Upper lobe of right lung (tissue), 1 donor: ENCODE measurements around the gene JAK3. TPM values are rescaled to one million over a fixed set of nuclear protein-coding genes. Genes with fewer than 3 reads are reported as not detected.

Experiments used
- ATAC-seq: fragments of 200-7000 bp; cut with Tn5 transposase; one replicate; pipeline ENCODE4 v1.9.1; 2020; ENCODE audit warnings: mild to moderate bottlenecking, moderate library complexity
- DNase-seq: peaks from one replicate; pipeline ENCODE4 v3.0.0-alpha.2; 2020
- H3K27ac ChIP-seq: fragments of 200-600 bp; one replicate; pipeline ENCODE4 v1.8.0; 2022
- H3K27me3 ChIP-seq: fragments of 200-600 bp; one replicate; pipeline ENCODE4 v1.8.0; 2022; ENCODE audit warnings: mild to moderate bottlenecking
- H3K36me3 ChIP-seq: fragments of 200-600 bp; one replicate; pipeline ENCODE4 v1.8.0; 2022
- H3K4me1 ChIP-seq: fragments of 200-600 bp; one replicate; pipeline ENCODE4 v1.8.0; 2022
- H3K4me3 ChIP-seq: fragments of 200-600 bp; one replicate; pipeline ENCODE4 v1.8.0; 2022; ENCODE audit warnings: mild to moderate bottlenecking
- H3K9me3 ChIP-seq: fragments of 200-600 bp; one replicate; pipeline ENCODE4 v1.8.0; 2022
- CTCF ChIP-seq: fragments of 200-600 bp; IDR thresholded peaks from one replicate; pipeline ENCODE4 v1.8.0; 2022; ENCODE audit warnings: antibody characterized with exemption
- intact Hi-C: fragments of 100-400 bp; cut with DNase I; formaldehyde crosslinking; loops from one replicate; pipeline ENCODE4 v1.11.0; 2022
- total RNA-seq: library from RNA; stranded (reverse); fragmentation: NEBNext Ultra II Directional; extraction: Animal tissue kit (Norgen Biotek cat#: 25700); gene quantifications from one replicate; pipeline ENCODE4 v1.2.1, GENCODE V29; 2021
- donor health status: DM: no; HTN: yes; CAD: no; lungs with severe emphysema.

JAK3 gene
- total RNA-seq, 1 donor from 2014 or later: 15.1 TPM

GRCh38 chr19:17834350-17835181, 13.2 kb downstream of the JAK3 start:
- intact Hi-C loops: no loop called here
- TF ChIP-seq CTCF: no peak
- peaks cover 9% of the 10 kb centered on the region for H3K36me3 ChIP-seq
- H3K27me3 ChIP-seq: no peaks in the 10 kb centered on the region
- H3K4me1 ChIP-seq: no peaks in the 10 kb centered on the region
- H3K27ac ChIP-seq: no peak overlapping the region
- DNase-seq (no peak), ATAC-seq (no peak)
- H3K9me3 ChIP-seq: no peaks in the 10 kb centered on the region
- H3K4me3 ChIP-seq: no peak overlapping the region

GRCh38 chr19:17832443-17833208, 15.2 kb downstream of the JAK3 start:
- intact Hi-C loops: no loop called here
- no peak for TF ChIP-seq CTCF
- no peak overlapping the region for H3K27ac ChIP-seq
- no peaks in the 10 kb centered on the region for H3K27me3 ChIP-seq
- H3K9me3 ChIP-seq: no peaks in the 10 kb centered on the region
- no peak for ATAC-seq
- no peak for DNase-seq
- no peak overlapping the region for H3K4me3 ChIP-seq
- H3K4me1 ChIP-seq: no peaks in the 10 kb centered on the region
- H3K36me3 ChIP-seq: peaks cover 1% of the 10 kb centered on the region

GRCh38 chr19:17831419-17831888, 16.3 kb downstream of the JAK3 start:
- Histone ChIP-seq H3K27ac (no peak overlapping the region), H3K4me3 (no peak overlapping the region), H3K36me3 (no peaks in the 10 kb centered on the region), H3K4me1 (no peaks in the 10 kb centered on the region), H3K9me3 (no peaks in the 10 kb centered on the region), H3K27me3 (no peaks in the 10 kb centered on the region)
- intact Hi-C loops: no loop called here
- DNase-seq (no peak), ATAC-seq (no peak)
- TF ChIP-seq CTCF: no peak

- intact Hi-C loops: no loop called here
Measured at GRCh38 chr19:17830567-17831418, 17.0 kb downstream of the JAK3 start.

More at GRCh38 chr19:17830567-17831418, 17.0 kb downstream of the JAK3 start:
- no peaks in the 10 kb centered on the region for H3K9me3 ChIP-seq
- no peaks in the 10 kb centered on the region for H3K36me3 ChIP-seq
- TF ChIP-seq CTCF: no peak
- no peak overlapping the region for H3K27ac ChIP-seq
- DNase-seq: peak; percentile 69
- H3K4me3 ChIP-seq: no peak overlapping the region
- peak; percentile 79 for ATAC-seq
- H3K4me1 ChIP-seq: no peaks in the 10 kb centered on the region
- H3K27me3 ChIP-seq: no peaks in the 10 kb centered on the region
